Right atrium auricular region (tissue), 2 donors: ENCODE data around the gene PDGFC. TPM values are rescaled to one million over a fixed set of nuclear protein-coding genes. Genes with fewer than 3 reads are reported as not detected.

ENCODE experiments used
- DNase-seq: peaks from one replicate; pipeline ENCODE4 v3.0.0-alpha.2; 2019; ENCODE audit warnings: low spot score
- H3K27ac ChIP-seq, 2 donors: fragments of 200-600 bp; sonication (generic); 1 replicate in 1 of 2; 2 replicates in 1 of 2; pipeline ENCODE4 v1.5.1; 2016 to 2019
- H3K27me3 ChIP-seq, 2 donors: fragments of 200-600 bp; sonication (generic); one replicate each; pipeline versions ENCODE4 v1.5.1 to v1.6.0; 2017 to 2019
- H3K36me3 ChIP-seq: fragments of 200-600 bp; sonication (generic); one replicate; pipeline ENCODE4 v1.5.1; 2016
- H3K4me1 ChIP-seq, 2 donors: fragments of 200-600 bp; sonication (generic); one replicate each; pipeline versions ENCODE4 v1.5.1 to v1.6.0; 2017 to 2019
- H3K4me3 ChIP-seq, 2 donors: fragments of 200-600 bp; sonication (generic); 1 replicate in 1 of 2; 2 replicates in 1 of 2; pipeline ENCODE4 v1.5.1; 2017 to 2019; ENCODE audit warnings: mild to moderate bottlenecking in 1 of 2, moderate library complexity in 1 of 2
- H3K9me3 ChIP-seq, 2 donors: fragments of 200-600 bp; sonication (generic); one replicate each; pipeline ENCODE4 v1.5.1; 2019
- total RNA-seq, 2 donors: library from RNA; depleted of rRNA; stranded (reverse); fragments of >200 nt; gene quantifications; one replicate each; pipeline ENCODE4 v1.1.0, GENCODE V29; 2016
- TF ChIP-seq, protein P1 (sequence below), 2 donors: fragments of 200-600 bp; sonication (generic); IDR thresholded peaks; one replicate each; pipeline ENCODE4 v1.5.1; 2019; ENCODE audit warnings: antibody characterized with exemption in 2 of 2

PDGFC gene
- total RNA-seq, 2 donors from 2014 or later: 17.0 to 17.1 TPM

DNA sequence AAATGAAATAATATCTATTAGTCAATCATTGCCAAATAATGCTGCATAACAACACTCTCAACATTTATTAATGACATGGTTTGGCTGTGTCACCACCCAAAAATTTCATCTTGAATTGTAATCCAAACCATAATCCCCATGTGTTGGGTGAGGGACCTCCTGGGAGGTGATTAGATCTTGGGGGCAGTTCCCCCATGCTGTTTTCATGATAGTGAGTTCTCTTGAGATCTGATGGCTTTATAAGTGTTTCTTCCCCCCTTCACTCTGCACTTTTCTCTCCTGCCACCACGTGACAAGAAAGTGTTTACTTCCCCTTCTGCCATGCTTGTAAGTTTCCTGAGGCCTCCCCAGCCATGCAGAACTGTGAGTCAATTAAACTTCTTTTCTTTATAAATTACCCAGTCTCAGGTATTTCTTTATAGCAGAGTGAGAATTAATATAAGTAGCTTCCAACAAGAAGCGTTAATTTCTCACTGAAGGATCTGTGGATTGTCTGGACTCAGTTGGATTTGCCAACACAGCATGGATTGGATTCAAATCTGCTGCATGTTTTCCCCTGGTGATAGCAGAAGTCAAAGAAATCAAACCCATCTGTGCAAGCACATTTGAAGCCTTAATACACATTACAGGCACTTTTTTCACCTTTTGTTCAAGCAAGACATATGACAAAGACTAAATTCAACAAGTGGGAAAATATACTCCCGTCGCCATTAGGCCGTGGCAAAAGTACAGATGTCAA, 216.6 kb downstream of the PDGFC start:
- H3K27me3 ChIP-seq: no peaks in the 10 kb centered on the region
- no peaks in the 10 kb centered on the region for H3K4me1 ChIP-seq
- no peak overlapping the region for H3K4me3 ChIP-seq
- no peak for DNase-seq
- H3K27ac ChIP-seq: no peak overlapping the region
- H3K9me3 ChIP-seq: no peaks in the 10 kb centered on the region
- TF ChIP-seq, protein P1, sequence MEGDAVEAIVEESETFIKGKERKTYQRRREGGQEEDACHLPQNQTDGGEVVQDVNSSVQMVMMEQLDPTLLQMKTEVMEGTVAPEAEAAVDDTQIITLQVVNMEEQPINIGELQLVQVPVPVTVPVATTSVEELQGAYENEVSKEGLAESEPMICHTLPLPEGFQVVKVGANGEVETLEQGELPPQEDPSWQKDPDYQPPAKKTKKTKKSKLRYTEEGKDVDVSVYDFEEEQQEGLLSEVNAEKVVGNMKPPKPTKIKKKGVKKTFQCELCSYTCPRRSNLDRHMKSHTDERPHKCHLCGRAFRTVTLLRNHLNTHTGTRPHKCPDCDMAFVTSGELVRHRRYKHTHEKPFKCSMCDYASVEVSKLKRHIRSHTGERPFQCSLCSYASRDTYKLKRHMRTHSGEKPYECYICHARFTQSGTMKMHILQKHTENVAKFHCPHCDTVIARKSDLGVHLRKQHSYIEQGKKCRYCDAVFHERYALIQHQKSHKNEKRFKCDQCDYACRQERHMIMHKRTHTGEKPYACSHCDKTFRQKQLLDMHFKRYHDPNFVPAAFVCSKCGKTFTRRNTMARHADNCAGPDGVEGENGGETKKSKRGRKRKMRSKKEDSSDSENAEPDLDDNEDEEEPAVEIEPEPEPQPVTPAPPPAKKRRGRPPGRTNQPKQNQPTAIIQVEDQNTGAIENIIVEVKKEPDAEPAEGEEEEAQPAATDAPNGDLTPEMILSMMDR (IDR thresholded peaks at IDR 0.05): no peak
- H3K36me3 ChIP-seq: no peaks in the 10 kb centered on the region

DNA sequence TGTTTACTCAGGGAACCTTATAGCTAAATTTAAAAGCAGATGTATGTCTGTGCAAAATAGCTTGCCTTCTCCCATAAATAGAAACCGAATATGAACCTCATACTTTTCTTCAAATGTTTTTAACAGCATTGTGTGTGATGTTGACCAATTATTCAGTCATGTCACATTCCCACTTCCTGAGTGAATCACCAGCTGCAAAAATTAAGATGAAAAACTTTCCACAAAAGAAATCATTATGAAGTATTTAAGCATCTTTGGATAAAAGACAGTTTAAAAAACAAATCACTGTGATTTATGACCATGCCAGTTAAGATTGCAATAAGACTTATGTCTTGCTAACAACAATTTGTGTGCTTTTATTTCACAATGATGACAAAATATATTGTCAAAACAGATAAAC, 220.1 kb downstream of the PDGFC start:
- TF ChIP-seq, protein P1 (IDR thresholded peaks at IDR 0.05): no peak
- DNase-seq: no peak
- H3K27me3 ChIP-seq: no peaks in the 10 kb centered on the region
- no peak overlapping the region for H3K4me3 ChIP-seq
- H3K9me3 ChIP-seq: no peaks in the 10 kb centered on the region
- H3K27ac ChIP-seq: no peak overlapping the region
- H3K4me1 ChIP-seq: no peaks in the 10 kb centered on the region
- H3K36me3 ChIP-seq: no peaks in the 10 kb centered on the region

DNA sequence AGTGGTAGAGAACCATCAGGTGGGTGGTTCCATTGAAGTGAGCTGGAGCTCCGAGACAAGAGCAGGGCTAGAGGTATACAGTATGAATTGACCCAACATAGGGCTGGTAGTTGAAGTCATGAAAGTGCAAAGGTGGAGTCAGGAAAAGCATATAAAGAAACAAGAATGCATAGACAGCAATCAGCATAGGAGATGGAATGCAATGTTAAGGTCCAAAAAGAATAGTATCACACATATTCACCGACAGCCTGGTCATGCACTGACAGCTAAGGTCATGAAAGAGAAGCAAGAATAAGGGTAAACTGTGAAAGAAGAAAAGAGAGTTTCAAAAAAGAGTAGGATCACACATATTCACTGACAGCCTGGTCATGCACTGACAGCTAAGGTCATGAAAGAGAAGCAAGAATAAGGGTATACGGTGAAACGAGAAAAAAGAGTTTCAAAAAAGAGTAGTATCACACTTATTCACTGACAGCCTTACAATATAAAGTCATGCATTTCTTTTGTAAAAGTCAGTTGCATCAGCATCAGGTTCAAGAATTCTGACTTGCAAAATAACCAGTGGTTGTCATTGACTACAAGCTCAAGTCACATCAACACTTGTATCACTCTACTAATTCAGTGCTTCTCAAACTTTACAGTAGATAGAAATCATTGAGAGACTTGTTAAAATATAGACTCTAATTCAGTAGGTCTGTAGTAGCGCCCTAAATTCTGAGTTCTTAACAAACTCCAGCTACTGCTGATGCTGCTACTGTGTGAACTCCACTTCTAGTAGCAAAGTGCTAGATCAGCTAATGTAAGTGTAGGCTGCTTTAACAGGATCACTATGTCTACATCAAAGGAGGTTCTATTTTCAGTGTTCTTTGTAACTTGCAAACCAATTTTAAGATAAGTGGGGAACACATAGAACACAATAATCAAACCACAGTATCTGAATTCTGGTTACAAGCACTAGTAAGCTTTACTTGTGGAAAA, 221.9 kb downstream of the PDGFC start:
- Histone ChIP-seq H3K36me3 (no peaks in the 10 kb centered on the region), H3K27ac (no peak overlapping the region), H3K9me3 (no peaks in the 10 kb centered on the region), H3K4me1 (no peaks in the 10 kb centered on the region), H3K27me3 (no peaks in the 10 kb centered on the region), H3K4me3 (no peak overlapping the region)
- TF ChIP-seq, protein P1 (IDR thresholded peaks at IDR 0.05): no peak
- DNase-seq: no peak

DNA sequence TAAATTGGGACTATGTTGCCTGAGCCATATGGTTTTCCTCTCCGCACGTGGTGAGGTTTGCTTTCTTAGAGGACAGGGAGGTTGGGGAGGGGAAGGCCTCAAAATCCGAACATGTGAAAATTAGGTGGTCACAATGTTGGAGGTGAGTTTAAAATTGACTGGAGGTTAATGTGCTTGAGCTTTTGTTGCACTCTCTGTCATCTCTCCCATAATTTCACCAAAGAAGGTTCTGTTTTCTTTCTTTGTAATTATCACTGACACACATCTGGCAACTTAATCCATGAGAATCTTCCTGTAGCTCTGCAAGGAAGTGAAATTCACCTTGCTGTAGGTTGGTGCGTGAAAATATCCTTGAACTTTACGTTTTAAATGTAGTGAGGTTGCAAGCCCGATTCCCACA, 225.5 kb downstream of the PDGFC start:
- Histone ChIP-seq H3K4me1 (no peaks in the 10 kb centered on the region), H3K36me3 (no peaks in the 10 kb centered on the region), H3K27ac (no peak overlapping the region), H3K9me3 (no peaks in the 10 kb centered on the region), H3K4me3 (no peak overlapping the region), H3K27me3 (no peaks in the 10 kb centered on the region)
- DNase-seq: no peak
- TF ChIP-seq, protein P1 (IDR thresholded peaks at IDR 0.05): no peak

DNA sequence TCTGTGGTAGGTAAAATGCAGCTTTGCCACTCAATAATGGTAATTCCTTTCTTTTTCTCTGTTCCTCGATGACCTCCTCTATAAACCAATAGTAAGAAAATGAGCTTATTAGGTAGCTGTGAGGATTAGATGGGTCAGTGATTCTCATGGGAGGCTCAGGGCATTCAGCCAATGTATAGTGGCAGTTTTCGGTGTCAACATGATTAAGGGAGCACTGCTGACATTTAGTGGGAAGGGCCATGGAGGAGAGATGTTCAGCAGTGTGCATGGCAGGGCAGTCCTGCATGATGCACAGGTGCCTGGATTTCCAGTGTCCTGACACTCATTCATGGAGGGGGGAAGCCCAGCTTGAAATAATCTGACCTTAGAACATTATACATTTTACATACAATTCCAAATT, 232.8 kb downstream of the PDGFC start:
- Histone ChIP-seq H3K27ac (no peak overlapping the region), H3K36me3 (no peaks in the 10 kb centered on the region), H3K4me3 (no peak overlapping the region), H3K9me3 (peaks cover 0 to 11% of the 10 kb centered on the region in 2 donors), H3K4me1 (no peaks in the 10 kb centered on the region), H3K27me3 (no peaks in the 10 kb centered on the region)
- DNase-seq: no peak
- TF ChIP-seq, protein P1 (IDR thresholded peaks at IDR 0.05): no peak
